ENCODE results near the gene RAB3C.

- TF ChIP-seq, protein P1, sequence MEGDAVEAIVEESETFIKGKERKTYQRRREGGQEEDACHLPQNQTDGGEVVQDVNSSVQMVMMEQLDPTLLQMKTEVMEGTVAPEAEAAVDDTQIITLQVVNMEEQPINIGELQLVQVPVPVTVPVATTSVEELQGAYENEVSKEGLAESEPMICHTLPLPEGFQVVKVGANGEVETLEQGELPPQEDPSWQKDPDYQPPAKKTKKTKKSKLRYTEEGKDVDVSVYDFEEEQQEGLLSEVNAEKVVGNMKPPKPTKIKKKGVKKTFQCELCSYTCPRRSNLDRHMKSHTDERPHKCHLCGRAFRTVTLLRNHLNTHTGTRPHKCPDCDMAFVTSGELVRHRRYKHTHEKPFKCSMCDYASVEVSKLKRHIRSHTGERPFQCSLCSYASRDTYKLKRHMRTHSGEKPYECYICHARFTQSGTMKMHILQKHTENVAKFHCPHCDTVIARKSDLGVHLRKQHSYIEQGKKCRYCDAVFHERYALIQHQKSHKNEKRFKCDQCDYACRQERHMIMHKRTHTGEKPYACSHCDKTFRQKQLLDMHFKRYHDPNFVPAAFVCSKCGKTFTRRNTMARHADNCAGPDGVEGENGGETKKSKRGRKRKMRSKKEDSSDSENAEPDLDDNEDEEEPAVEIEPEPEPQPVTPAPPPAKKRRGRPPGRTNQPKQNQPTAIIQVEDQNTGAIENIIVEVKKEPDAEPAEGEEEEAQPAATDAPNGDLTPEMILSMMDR (conservative IDR thresholded peaks at IDR 0.05 in 1 of 2, IDR thresholded peaks at IDR 0.05 in 1 of 2; ENCODE audit: extremely low read depth in 1 of 2, insufficient read depth in 1 of 2, low read depth in 1 of 2, low read length in 2 of 2): no peak
- TF ChIP-seq EZH2 (IDR thresholded peaks at IDR 0.05; ENCODE audit: borderline replicate concordance, low read length): no peak
Observed at GRCh38 chr5:58670582-58670981, 87.7 kb downstream of the RAB3C start.

Data from mammary epithelial cell (primary cell).